NT2/D1 (cell line): ENCODE data around the gene TMEM38A.

Experiments used
- DNase-seq: peaks from one replicate; pipeline ENCODE4 v3.0.0-alpha.2; 2011; ENCODE audit warnings: low read depth, low spot score
- H3K27me3 ChIP-seq: 2 replicates; pipeline ENCODE4 v1.6.0; 2011; ENCODE audit warnings: mild to moderate bottlenecking; ENCODE audit not compliant: insufficient read length, insufficient read depth
- H3K36me3 ChIP-seq: 2 replicates; pipeline ENCODE4 v1.6.1; 2011; ENCODE audit warnings: mild to moderate bottlenecking, low read length, mixed read lengths; ENCODE audit not compliant: insufficient read depth, insufficient read length
- H3K4me1 ChIP-seq: 2 replicates; pipeline ENCODE4 v1.5.1; 2011; ENCODE audit not compliant: insufficient read depth, insufficient read length
- H3K4me3 ChIP-seq: 2 replicates; pipeline ENCODE4 v1.5.1; 2011; ENCODE audit warnings: low read depth; ENCODE audit not compliant: insufficient read length
- H3K9ac ChIP-seq: 2 replicates; pipeline ENCODE4 v1.6.0; 2011; ENCODE audit warnings: low read depth; ENCODE audit not compliant: insufficient read length
- H3K9me3 ChIP-seq: 2 replicates; pipeline ENCODE4 v1.5.1; 2011; ENCODE audit warnings: mild to moderate bottlenecking, low read length; ENCODE audit not compliant: insufficient read depth
- SUZ12 ChIP-seq: IDR thresholded peaks from 2 replicates; pipeline ENCODE4 v1.6.1; 2011; ENCODE audit not compliant: insufficient read length, insufficient read depth; ENCODE audit errors: extremely low read depth
- YY1 ChIP-seq: IDR thresholded peaks from 2 replicates; pipeline ENCODE4 v1.6.1; 2011; ENCODE audit not compliant: insufficient read length, insufficient read depth
- ZNF274 ChIP-seq: IDR thresholded peaks from 2 replicates; pipeline ENCODE4 v1.6.1; 2011; ENCODE audit warnings: mild to moderate bottlenecking, low read depth, low read length

The TMEM38A gene

DNA sequence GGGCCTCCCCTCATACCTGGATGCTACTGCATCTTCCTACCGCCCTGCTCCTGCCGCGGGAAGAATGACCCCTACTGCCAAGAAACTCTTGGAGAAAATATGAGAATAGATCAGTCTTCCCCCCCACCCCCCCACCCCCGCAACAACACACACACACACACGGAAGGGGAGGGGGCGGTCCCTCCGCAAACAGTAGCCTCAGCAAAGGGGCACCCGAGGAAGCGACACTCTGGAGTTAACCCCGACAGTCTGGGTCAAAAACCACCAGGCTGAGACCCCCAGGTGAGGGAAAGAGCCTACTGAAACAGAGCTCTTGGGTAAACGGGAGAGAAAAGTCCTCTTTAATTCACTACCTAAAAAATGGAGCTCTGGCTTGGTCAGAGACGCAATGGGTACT, 34.1 kb upstream of the TMEM38A start:
- no peak for TF ChIP-seq YY1
- no peak for TF ChIP-seq SUZ12
- TF ChIP-seq ZNF274, result no peak
- DNase-seq, result no peak
- H3K36me3 ChIP-seq, result peaks cover 48% of the 10 kb centered on the region
- H3K9ac ChIP-seq, result peak overlapping the region; percentile 98
- H3K27me3 ChIP-seq, result no peaks in the 10 kb centered on the region
- H3K4me1 ChIP-seq, result peaks cover 6% of the 10 kb centered on the region
- H3K4me3 ChIP-seq, result peak overlapping the region; percentile 92
- no peaks in the 10 kb centered on the region for H3K9me3 ChIP-seq

DNA sequence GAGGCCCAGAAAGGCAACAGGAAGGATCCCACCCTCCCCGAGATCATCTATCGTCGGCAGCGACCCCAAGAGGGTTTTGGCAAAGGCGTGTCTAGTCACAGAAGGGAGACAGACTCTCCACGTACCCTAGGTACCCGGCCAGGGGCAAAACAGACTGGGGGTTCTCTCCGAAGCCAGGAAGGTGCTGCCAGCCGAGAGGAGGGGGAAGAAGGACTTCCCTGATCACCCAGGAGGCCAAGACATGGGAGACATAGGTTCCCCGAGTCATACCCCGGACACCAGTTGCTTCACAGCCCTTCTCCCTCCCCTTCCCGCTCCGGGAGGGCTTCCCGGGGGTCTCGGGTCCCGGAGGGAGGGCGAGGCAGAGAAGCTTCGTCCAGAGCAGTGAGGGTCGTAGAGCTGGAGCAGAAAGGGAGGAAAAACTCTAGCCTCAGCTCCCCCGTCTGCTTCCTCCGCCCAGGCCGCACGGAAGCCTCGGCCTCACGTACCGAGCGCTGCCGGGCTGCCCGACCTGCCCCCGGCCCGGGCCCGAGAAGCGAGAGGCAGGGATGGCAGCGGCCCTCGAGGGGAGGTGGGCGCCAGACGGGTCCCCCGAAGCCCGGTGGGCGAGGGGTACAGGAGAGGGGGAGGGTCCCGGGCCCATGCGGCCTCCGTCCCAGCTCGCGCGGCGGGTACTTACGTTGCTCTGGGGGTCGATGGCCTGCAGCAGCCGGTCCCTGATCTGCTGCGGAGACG, 33.6 kb upstream of the TMEM38A start:
- H3K27me3 ChIP-seq, result no peaks in the 10 kb centered on the region
- H3K4me3 ChIP-seq, result peak overlapping the region; percentile 92
- peak overlapping the region; percentile 98 for H3K9ac ChIP-seq
- H3K9me3 ChIP-seq, result no peaks in the 10 kb centered on the region
- no peak for DNase-seq
- peaks cover 3% of the 10 kb centered on the region for H3K4me1 ChIP-seq
- peaks cover 49% of the 10 kb centered on the region for H3K36me3 ChIP-seq
- TF ChIP-seq SUZ12, result no peak
- TF ChIP-seq ZNF274, result no peak
- no peak for TF ChIP-seq YY1

DNA sequence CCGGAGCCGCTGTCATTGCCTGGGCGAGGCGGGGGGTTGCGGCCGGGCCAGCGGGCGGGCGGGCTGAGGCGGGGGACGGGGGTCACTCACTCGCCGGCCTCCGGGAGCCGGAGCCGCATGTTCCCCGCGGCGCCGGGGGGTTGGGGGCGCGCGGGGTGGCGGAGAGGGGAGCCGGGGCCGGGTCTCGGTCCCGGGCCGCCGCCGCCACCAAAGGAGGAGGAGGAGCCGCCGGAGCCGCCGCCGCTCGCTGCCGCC, 33.1 kb upstream of the TMEM38A start:
- no peak for TF ChIP-seq SUZ12
- no peak for TF ChIP-seq ZNF274
- TF ChIP-seq YY1, result no peak
- no peak for DNase-seq
- no peaks in the 10 kb centered on the region for H3K27me3 ChIP-seq
- H3K4me3 ChIP-seq, result peak overlapping the region; percentile 92
- peaks cover 48% of the 10 kb centered on the region for H3K36me3 ChIP-seq
- peaks cover 3% of the 10 kb centered on the region for H3K4me1 ChIP-seq
- peak overlapping the region; percentile 98 for H3K9ac ChIP-seq
- H3K9me3 ChIP-seq, result no peaks in the 10 kb centered on the region

DNA sequence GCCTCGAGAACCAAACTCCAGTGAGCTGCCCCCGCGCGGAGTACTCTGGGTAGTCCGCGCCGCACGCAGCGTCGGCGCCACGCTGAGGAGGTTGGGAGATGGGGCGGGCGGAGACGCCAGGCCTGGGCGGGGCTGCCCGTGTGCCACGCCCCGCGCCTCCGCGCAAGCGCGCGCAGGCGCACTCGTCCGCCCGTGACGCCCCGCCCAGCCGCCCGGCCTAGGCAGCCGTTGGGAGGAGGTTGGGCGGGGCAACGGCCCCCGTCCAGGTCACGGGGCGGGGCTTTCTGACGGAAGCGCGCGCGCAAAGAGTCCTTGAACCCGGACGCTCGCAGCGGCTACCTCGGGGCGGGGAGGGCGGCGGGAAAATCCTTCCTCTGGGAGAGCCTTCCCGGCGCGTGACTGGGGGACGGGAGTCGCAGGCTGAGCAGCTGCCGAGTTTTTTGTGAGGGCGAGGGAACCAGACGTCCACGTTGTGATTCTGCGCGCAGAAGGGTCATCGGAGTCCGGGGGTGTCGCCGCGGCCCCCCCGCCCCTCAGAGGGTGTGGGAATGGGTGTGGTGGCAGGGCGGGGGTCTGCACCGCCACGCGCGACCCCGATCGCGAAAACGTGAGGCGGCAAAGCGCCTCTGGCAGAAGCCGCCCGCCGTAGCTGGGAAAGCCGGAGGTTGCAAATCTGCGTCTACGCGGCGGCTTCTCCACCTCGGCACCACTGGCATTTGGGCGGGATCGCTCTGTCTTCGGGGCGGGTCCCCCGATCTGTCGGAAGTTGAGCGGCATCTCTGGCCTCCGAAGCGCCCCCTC, 32.6 kb upstream of the TMEM38A start, which contains the start of gene MED26:
Gene MED26 (minus strand): TSS at position 22 of the 801 bp plus-strand sequence. CDS start 261 bp downstream, outside the sequence.
- H3K4me1 ChIP-seq, result peaks cover 3% of the 10 kb centered on the region
- peak within 1 kb of the TSS; percentile 92 for H3K4me3 ChIP-seq
- DNase-seq, result peak; percentile 91
- no peaks in the 10 kb centered on the region for H3K27me3 ChIP-seq
- no peaks in the 10 kb centered on the region for H3K9me3 ChIP-seq
- peaks cover 48% of the 10 kb centered on the region for H3K36me3 ChIP-seq
- H3K9ac ChIP-seq, result peak within 1 kb of the TSS; percentile 98
- no peak for TF ChIP-seq ZNF274
- no peak for TF ChIP-seq SUZ12
- TF ChIP-seq YY1, result no peak

DNA sequence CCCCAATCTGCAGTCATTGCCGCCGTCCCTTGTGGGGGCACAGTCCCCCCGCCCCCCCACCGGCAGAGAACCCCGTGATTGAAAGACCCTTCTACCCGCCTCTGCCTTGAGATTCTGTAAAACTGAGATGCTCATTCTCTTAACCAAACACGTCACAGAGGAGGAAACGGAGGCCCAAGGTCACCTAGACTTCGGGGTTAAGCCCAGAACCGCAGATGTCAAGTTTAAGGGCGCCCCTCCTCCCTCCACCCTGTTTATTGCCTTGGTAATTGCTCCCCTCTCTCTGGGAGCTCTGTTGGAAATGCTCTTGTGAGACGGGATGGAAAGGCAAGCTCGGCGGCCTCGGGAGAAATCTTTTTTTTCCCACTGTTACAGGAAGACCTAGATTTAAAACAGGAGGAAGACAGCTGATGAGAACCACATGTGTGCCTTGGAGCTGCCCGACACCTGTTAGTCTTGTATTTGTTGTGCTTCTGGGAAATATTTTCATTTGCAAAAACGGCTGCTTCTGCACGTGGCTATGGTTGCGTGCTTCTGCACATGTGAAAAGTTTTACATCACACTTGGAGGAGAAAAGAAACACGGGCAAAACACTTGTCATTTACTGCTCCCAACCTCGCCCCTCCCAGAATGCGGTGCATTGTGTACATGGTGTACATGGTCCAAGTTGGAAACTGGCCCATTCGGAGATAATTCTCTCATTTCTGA, 31.8 kb upstream of the TMEM38A start:
- Histone ChIP-seq H3K4me1 (peaks cover 3% of the 10 kb centered on the region), H3K9me3 (no peaks in the 10 kb centered on the region), H3K9ac (peak overlapping the region; percentile 98), H3K4me3 (peak overlapping the region; percentile 92), H3K27me3 (no peaks in the 10 kb centered on the region), H3K36me3 (peaks cover 46% of the 10 kb centered on the region)
- no peak for DNase-seq
- TF ChIP-seq SUZ12 (no peak), ZNF274 (no peak), YY1 (no peak)

DNA sequence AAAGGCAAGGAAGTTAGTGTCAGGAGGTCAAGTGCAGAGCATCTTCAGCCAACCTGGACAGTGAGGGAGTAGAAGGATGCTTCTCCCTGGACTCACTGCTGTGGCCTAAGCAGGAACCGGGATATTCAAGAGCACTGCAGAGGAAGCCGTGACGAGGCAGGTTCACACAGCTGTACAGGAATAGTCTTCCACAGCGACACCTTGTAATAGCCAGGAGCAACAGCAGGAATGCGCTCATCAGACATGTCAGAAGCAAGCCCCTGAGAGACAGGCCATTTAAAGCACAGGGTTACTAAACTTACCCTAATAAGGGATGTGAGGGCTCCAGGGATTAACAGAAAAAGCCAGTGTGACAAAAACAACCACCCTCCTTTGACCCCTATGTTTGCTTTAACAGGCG, 29.5 kb upstream of the TMEM38A start:
- no peak for DNase-seq
- Histone ChIP-seq H3K9me3 (no peaks in the 10 kb centered on the region), H3K27me3 (no peaks in the 10 kb centered on the region), H3K4me3 (no peak overlapping the region), H3K4me1 (no peaks in the 10 kb centered on the region), H3K36me3 (peaks cover 49% of the 10 kb centered on the region), H3K9ac (no peak overlapping the region)
- TF ChIP-seq YY1 (no peak), SUZ12 (no peak), ZNF274 (no peak)

DNA sequence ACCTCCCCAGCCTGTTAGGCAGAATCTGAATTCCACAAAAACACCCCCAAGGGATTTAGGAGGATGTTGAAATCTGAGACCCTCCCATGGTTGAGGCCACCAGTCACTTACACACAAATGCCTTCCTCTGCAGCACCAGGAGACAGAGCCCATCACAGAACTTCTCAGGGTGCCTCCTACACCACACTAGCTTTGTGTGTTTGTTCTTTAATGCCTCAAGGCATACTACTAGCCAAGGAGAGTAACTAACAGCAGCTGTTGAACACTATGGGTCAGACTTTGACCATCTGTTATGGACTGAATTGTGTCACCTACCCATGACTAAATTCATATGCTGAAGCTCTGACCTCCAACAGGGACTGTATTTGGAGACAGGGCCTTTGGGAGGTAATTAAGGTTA, 23.4 kb upstream of the TMEM38A start:
- Histone ChIP-seq H3K9ac (no peak overlapping the region), H3K9me3 (no peaks in the 10 kb centered on the region), H3K4me3 (no peak overlapping the region), H3K4me1 (peaks cover 2% of the 10 kb centered on the region), H3K36me3 (peaks cover 68% of the 10 kb centered on the region), H3K27me3 (no peaks in the 10 kb centered on the region)
- no peak for TF ChIP-seq ZNF274
- TF ChIP-seq SUZ12, result no peak
- no peak for TF ChIP-seq YY1
- DNase-seq, result no peak
